ENCODE measurements around the gene TRAPPC3L. TPM values are rescaled to one million over a fixed set of nuclear protein-coding genes. Genes with fewer than 3 reads are reported as not detected.

Gene TRAPPC3L
- total RNA-seq, 1 donor from 2014 or later = 0.52 TPM

- no peaks in the 10 kb centered on the region for H3K27me3 ChIP-seq (ENCODE audit: control insufficient read depth in 3 of 3, insufficient read depth in 3 of 3, low read length in 3 of 3)
- H3K9ac ChIP-seq (ENCODE audit: low read depth in 1 of 3, low read length in 3 of 3) = peak overlapping the region; percentile 91 to 96 (median 95)
- no peaks in the 10 kb centered on the region for H3K9me3 ChIP-seq (ENCODE audit: control insufficient read depth in 3 of 3, low read length in 3 of 3)
- peak overlapping the region; percentile 88 for H3K27ac ChIP-seq (ENCODE audit: low read depth, low read length)
- peak overlapping the region; percentile 88 to 93 (median 90) for H3K4me3 ChIP-seq (ENCODE audit: low read length in 3 of 3)
- peaks cover 13 to 26% (median 15%) of the 10 kb centered on the region in 3 donors for H3K4me1 ChIP-seq (ENCODE audit: control insufficient read depth in 3 of 3, insufficient read depth in 3 of 3, low read length in 3 of 3)
- H3K36me3 ChIP-seq (ENCODE audit: control insufficient read depth in 3 of 3, insufficient read depth in 3 of 3, low read length in 3 of 3) = peaks cover 0 to under 1% (median 0%) of the 10 kb centered on the region in 3 donors
Measured at GRCh38 chr6:116571683-116572000, 26.2 kb upstream of the TRAPPC3L start.

GRCh38 chr6:116570856-116571682 lies 25.6 kb upstream of the TRAPPC3L start, which contains the start of gene RWDD1:
Gene RWDD1 (plus strand): TSS chr6:116571504. CDS start chr6:116571583, 79 bp downstream.
- H3K27me3 ChIP-seq (ENCODE audit: control insufficient read depth in 3 of 3, insufficient read depth in 3 of 3, low read length in 3 of 3) = no peaks in the 10 kb centered on the region
- peak within 1 kb of the TSS; percentile 93 to 99 (median 96) for H3K4me3 ChIP-seq (ENCODE audit: low read length in 3 of 3)
- peaks cover 13 to 26% (median 15%) of the 10 kb centered on the region in 3 donors for H3K4me1 ChIP-seq (ENCODE audit: control insufficient read depth in 3 of 3, insufficient read depth in 3 of 3, low read length in 3 of 3)

GRCh38 chr6:116568821-116569755 lies 23.6 kb upstream of the TRAPPC3L start:
- Histone ChIP-seq H3K27ac (ENCODE audit: low read depth, low read length) (no peak overlapping the region), H3K9me3 (ENCODE audit: control insufficient read depth in 3 of 3, low read length in 3 of 3) (no peaks in the 10 kb centered on the region), H3K9ac (ENCODE audit: low read depth in 1 of 3, low read length in 3 of 3) (no peak overlapping the region), H3K36me3 (ENCODE audit: control insufficient read depth in 3 of 3, insufficient read depth in 3 of 3, low read length in 3 of 3) (no peaks in the 10 kb centered on the region), H3K4me3 (ENCODE audit: low read length in 3 of 3) (no peak overlapping the region), H3K27me3 (ENCODE audit: control insufficient read depth in 3 of 3, insufficient read depth in 3 of 3, low read length in 3 of 3) (no peaks in the 10 kb centered on the region), H3K4me1 (ENCODE audit: control insufficient read depth in 3 of 3, insufficient read depth in 3 of 3, low read length in 3 of 3) (peaks cover 16 to 29% (median 23%) of the 10 kb centered on the region in 3 donors)

More at GRCh38 chr6:116570856-116571682, 25.6 kb upstream of the TRAPPC3L start, which contains the start of gene RWDD1:
- H3K9me3 ChIP-seq (ENCODE audit: control insufficient read depth in 3 of 3, low read length in 3 of 3) = no peaks in the 10 kb centered on the region
- H3K36me3 ChIP-seq (ENCODE audit: control insufficient read depth in 3 of 3, insufficient read depth in 3 of 3, low read length in 3 of 3) = no peaks in the 10 kb centered on the region
- peak within 1 kb of the TSS; percentile 93 to 96 (median 95) for H3K9ac ChIP-seq (ENCODE audit: low read depth in 1 of 3, low read length in 3 of 3)
- H3K27ac ChIP-seq (ENCODE audit: low read depth, low read length) = peak within 1 kb of the TSS; percentile 88

- H3K4me3 ChIP-seq (ENCODE audit: low read length in 3 of 3) = no peak overlapping the region
- H3K27ac ChIP-seq (ENCODE audit: low read depth, low read length) = no peak overlapping the region
- H3K36me3 ChIP-seq (ENCODE audit: control insufficient read depth in 3 of 3, insufficient read depth in 3 of 3, low read length in 3 of 3) = no peaks in the 10 kb centered on the region
- H3K4me1 ChIP-seq (ENCODE audit: control insufficient read depth in 3 of 3, insufficient read depth in 3 of 3, low read length in 3 of 3) = peaks cover 16 to 23% (median 21%) of the 10 kb centered on the region in 3 donors
- no peaks in the 10 kb centered on the region for H3K9me3 ChIP-seq (ENCODE audit: control insufficient read depth in 3 of 3, low read length in 3 of 3)
- no peaks in the 10 kb centered on the region for H3K27me3 ChIP-seq (ENCODE audit: control insufficient read depth in 3 of 3, insufficient read depth in 3 of 3, low read length in 3 of 3)
- no peak overlapping the region for H3K9ac ChIP-seq (ENCODE audit: low read depth in 1 of 3, low read length in 3 of 3)
Measured at GRCh38 chr6:116568111-116568510, 22.6 kb upstream of the TRAPPC3L start.

- peak overlapping the region; percentile 59 to 73 (median 67) for H3K4me3 ChIP-seq (ENCODE audit: low read length in 3 of 3)
- H3K9ac ChIP-seq (ENCODE audit: low read depth in 1 of 3, low read length in 3 of 3) = peak overlapping the region; percentile 42 to 75 (median 73)
- H3K27me3 ChIP-seq (ENCODE audit: control insufficient read depth in 3 of 3, insufficient read depth in 3 of 3, low read length in 3 of 3) = no peaks in the 10 kb centered on the region
- no peaks in the 10 kb centered on the region for H3K36me3 ChIP-seq (ENCODE audit: control insufficient read depth in 3 of 3, insufficient read depth in 3 of 3, low read length in 3 of 3)
- peaks cover 6 to 13% (median 9%) of the 10 kb centered on the region in 3 donors for H3K4me1 ChIP-seq (ENCODE audit: control insufficient read depth in 3 of 3, insufficient read depth in 3 of 3, low read length in 3 of 3)
- H3K27ac ChIP-seq (ENCODE audit: low read depth, low read length) = no peak overlapping the region
- H3K9me3 ChIP-seq (ENCODE audit: control insufficient read depth in 3 of 3, low read length in 3 of 3) = no peaks in the 10 kb centered on the region
Measured at GRCh38 chr6:116564921-116565872, 19.7 kb upstream of the TRAPPC3L start.

GRCh38 chr6:116564311-116564710 lies 18.8 kb upstream of the TRAPPC3L start:
- Histone ChIP-seq H3K9ac (ENCODE audit: low read depth in 1 of 3, low read length in 3 of 3) (peak overlapping the region in 1 of 3 donors; percentile 42), H3K36me3 (ENCODE audit: control insufficient read depth in 3 of 3, insufficient read depth in 3 of 3, low read length in 3 of 3) (no peaks in the 10 kb centered on the region), H3K27me3 (ENCODE audit: control insufficient read depth in 3 of 3, insufficient read depth in 3 of 3, low read length in 3 of 3) (no peaks in the 10 kb centered on the region), H3K27ac (ENCODE audit: low read depth, low read length) (no peak overlapping the region), H3K4me3 (ENCODE audit: low read length in 3 of 3) (no peak overlapping the region), H3K9me3 (ENCODE audit: control insufficient read depth in 3 of 3, low read length in 3 of 3) (no peaks in the 10 kb centered on the region), H3K4me1 (ENCODE audit: control insufficient read depth in 3 of 3, insufficient read depth in 3 of 3, low read length in 3 of 3) (peaks cover 3 to 8% (median 3%) of the 10 kb centered on the region in 3 donors)

GRCh38 chr6:116563830-116564229 lies 18.3 kb upstream of the TRAPPC3L start:
- H3K27ac ChIP-seq (ENCODE audit: low read depth, low read length) = no peak overlapping the region
- H3K36me3 ChIP-seq (ENCODE audit: control insufficient read depth in 3 of 3, insufficient read depth in 3 of 3, low read length in 3 of 3) = no peaks in the 10 kb centered on the region
- peaks cover 3 to 8% (median 3%) of the 10 kb centered on the region in 3 donors for H3K4me1 ChIP-seq (ENCODE audit: control insufficient read depth in 3 of 3, insufficient read depth in 3 of 3, low read length in 3 of 3)
- no peak overlapping the region for H3K4me3 ChIP-seq (ENCODE audit: low read length in 3 of 3)
- H3K9ac ChIP-seq (ENCODE audit: low read depth in 1 of 3, low read length in 3 of 3) = no peak overlapping the region
- H3K9me3 ChIP-seq (ENCODE audit: control insufficient read depth in 3 of 3, low read length in 3 of 3) = no peaks in the 10 kb centered on the region
- no peaks in the 10 kb centered on the region for H3K27me3 ChIP-seq (ENCODE audit: control insufficient read depth in 3 of 3, insufficient read depth in 3 of 3, low read length in 3 of 3)

GRCh38 chr6:116562614-116563013 lies 17.1 kb upstream of the TRAPPC3L start:
- Histone ChIP-seq H3K27me3 (ENCODE audit: control insufficient read depth in 3 of 3, insufficient read depth in 3 of 3, low read length in 3 of 3) (no peaks in the 10 kb centered on the region), H3K4me1 (ENCODE audit: control insufficient read depth in 3 of 3, insufficient read depth in 3 of 3, low read length in 3 of 3) (peaks cover 3 to 8% (median 6%) of the 10 kb centered on the region in 3 donors), H3K9me3 (ENCODE audit: control insufficient read depth in 3 of 3, low read length in 3 of 3) (no peaks in the 10 kb centered on the region), H3K9ac (ENCODE audit: low read depth in 1 of 3, low read length in 3 of 3) (no peak overlapping the region), H3K36me3 (ENCODE audit: control insufficient read depth in 3 of 3, insufficient read depth in 3 of 3, low read length in 3 of 3) (no peaks in the 10 kb centered on the region), H3K4me3 (ENCODE audit: low read length in 3 of 3) (no peak overlapping the region), H3K27ac (ENCODE audit: low read depth, low read length) (no peak overlapping the region)

- H3K27ac ChIP-seq (ENCODE audit: low read depth, low read length) = no peak overlapping the region
- no peaks in the 10 kb centered on the region for H3K27me3 ChIP-seq (ENCODE audit: control insufficient read depth in 3 of 3, insufficient read depth in 3 of 3, low read length in 3 of 3)
- no peaks in the 10 kb centered on the region for H3K36me3 ChIP-seq (ENCODE audit: control insufficient read depth in 3 of 3, insufficient read depth in 3 of 3, low read length in 3 of 3)
- H3K4me1 ChIP-seq (ENCODE audit: control insufficient read depth in 3 of 3, insufficient read depth in 3 of 3, low read length in 3 of 3) = peaks cover 3 to 8% (median 6%) of the 10 kb centered on the region in 3 donors
- no peak overlapping the region for H3K9ac ChIP-seq (ENCODE audit: low read depth in 1 of 3, low read length in 3 of 3)
- H3K4me3 ChIP-seq (ENCODE audit: low read length in 3 of 3) = no peak overlapping the region
- no peaks in the 10 kb centered on the region for H3K9me3 ChIP-seq (ENCODE audit: control insufficient read depth in 3 of 3, low read length in 3 of 3)
Measured at GRCh38 chr6:116562019-116562403, 16.5 kb upstream of the TRAPPC3L start.

Measured in skeletal muscle tissue (tissue), 4 donors.